Uterus (tissue), 2 donors: Measurements from ENCODE around the gene WDR43.

ENCODE experiments used
- CTCF ChIP-seq, 4 experiments: fragments of 200-600 bp in 2 of 4; fragments of 450-650 bp in 2 of 4; sonication (generic) in 2 of 4; IDR thresholded peaks; one replicate each; pipeline ENCODE4 v1.5.1; 2016 to 2019; ENCODE audit warnings: antibody characterized with exemption in 4 of 4, mild to moderate bottlenecking in 2 of 4, moderate library complexity in 1 of 4
- POLR2A ChIP-seq, 2 donors: fragments of 450-650 bp; IDR thresholded peaks; one replicate each; pipeline ENCODE4 v1.6.1; 2016; ENCODE audit warnings: antibody characterized with exemption in 2 of 2, mild to moderate bottlenecking in 1 of 2, moderate library complexity in 1 of 2

DNA sequence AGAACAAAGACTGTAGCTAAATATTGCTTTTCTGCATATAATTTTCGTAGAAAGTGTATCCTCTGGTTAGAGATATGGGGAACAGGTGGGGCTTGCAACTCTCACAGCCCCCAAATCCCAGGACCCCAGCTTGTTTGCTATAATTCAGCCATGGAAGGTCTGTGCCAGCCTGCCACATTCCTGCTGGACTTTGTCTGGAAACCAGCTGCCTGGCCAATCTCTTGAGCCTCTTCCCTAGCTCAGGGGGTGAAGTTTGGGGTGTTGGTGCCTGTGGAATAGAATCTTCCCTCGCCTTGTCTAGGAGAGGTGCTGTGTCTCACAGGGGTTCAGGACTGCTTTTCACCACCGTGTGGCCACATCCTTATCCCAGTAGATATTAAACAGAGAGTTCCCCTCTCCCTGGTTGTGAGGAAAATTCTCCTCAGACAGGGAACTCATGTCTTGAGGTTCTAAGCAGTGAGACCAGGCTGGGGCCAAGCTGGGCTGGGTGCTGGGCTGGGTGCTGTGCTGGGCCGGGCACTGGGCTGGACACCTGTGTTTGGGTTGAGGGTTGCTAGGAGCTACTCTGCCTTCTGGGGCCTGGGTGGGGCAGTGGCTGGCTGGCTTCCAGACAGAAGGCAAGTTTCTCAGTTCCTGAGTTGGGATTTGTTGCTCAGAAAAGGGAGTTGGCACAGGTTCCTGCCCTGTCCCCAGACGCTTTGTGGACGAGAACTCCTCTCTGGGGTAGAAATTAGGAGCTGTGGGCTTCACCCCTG is 98.9 kb downstream of the WDR43 start:
- TF ChIP-seq CTCF (IDR thresholded peaks at IDR 0.05), result no peak
- TF ChIP-seq POLR2A (IDR thresholded peaks at IDR 0.05), result no peak
